ENCODE measurements around the gene ATP8A1. TPM values are rescaled to one million over a fixed set of nuclear protein-coding genes. Genes with fewer than 3 reads are reported as not detected.
A peak's percentile ranks its signal among the peaks of the same experiment; 100 is the strongest.

Gene ATP8A1
- total RNA-seq: 27.4 TPM
- polyA plus RNA-seq (ENCODE audit: insufficient read depth, low read depth, low replicate concordance): 4.6 TPM
- long read RNA-seq, donor 1, full-length matches to known transcripts: 3 of 3 reads
- long read RNA-seq, donor 1, partial matches to known transcripts: 0 of 3 reads
- long read RNA-seq, donor 1, other reads (novel, unspliced or antisense): 0 of 3 reads
- long read RNA-seq, donor 2, full-length matches to known transcripts: 1 of 1 reads
- long read RNA-seq, donor 2, partial matches to known transcripts: 0 of 1 reads
- long read RNA-seq, donor 2, other reads (novel, unspliced or antisense): 0 of 1 reads
- long read RNA-seq, donor 3, full-length matches to known transcripts: 3 of 3 reads
- long read RNA-seq, donor 3, partial matches to known transcripts: 0 of 3 reads
- long read RNA-seq, donor 3, other reads (novel, unspliced or antisense): 0 of 3 reads
- long read RNA-seq, donor 4, partial matches to known transcripts: 0 of 1 reads
- long read RNA-seq, donor 4, other reads (novel, unspliced or antisense): 0 of 1 reads
- long read RNA-seq, donor 5: 0 reads
- long read RNA-seq, donor 6: 0 reads
- long read RNA-seq, donor 7, full-length matches to known transcripts: 3 of 12 reads
- long read RNA-seq, donor 7, partial matches to known transcripts: 2 of 12 reads
- long read RNA-seq, donor 7, other reads (novel, unspliced or antisense): 7 of 12 reads
- long read RNA-seq, donor 8, full-length matches to known transcripts: 3 of 3 reads
- long read RNA-seq, donor 8, partial matches to known transcripts: 0 of 3 reads
- long read RNA-seq, donor 8, other reads (novel, unspliced or antisense): 0 of 3 reads
- long read RNA-seq, donor 9, full-length matches to known transcripts: 1 of 1 reads
- long read RNA-seq, donor 9, partial matches to known transcripts: 0 of 1 reads
- long read RNA-seq, donor 9, other reads (novel, unspliced or antisense): 0 of 1 reads
- long read RNA-seq, donor 10, full-length matches to known transcripts: 2 of 2 reads
- long read RNA-seq, donor 10, partial matches to known transcripts: 0 of 2 reads
- long read RNA-seq, donor 10, other reads (novel, unspliced or antisense): 0 of 2 reads

DNA sequence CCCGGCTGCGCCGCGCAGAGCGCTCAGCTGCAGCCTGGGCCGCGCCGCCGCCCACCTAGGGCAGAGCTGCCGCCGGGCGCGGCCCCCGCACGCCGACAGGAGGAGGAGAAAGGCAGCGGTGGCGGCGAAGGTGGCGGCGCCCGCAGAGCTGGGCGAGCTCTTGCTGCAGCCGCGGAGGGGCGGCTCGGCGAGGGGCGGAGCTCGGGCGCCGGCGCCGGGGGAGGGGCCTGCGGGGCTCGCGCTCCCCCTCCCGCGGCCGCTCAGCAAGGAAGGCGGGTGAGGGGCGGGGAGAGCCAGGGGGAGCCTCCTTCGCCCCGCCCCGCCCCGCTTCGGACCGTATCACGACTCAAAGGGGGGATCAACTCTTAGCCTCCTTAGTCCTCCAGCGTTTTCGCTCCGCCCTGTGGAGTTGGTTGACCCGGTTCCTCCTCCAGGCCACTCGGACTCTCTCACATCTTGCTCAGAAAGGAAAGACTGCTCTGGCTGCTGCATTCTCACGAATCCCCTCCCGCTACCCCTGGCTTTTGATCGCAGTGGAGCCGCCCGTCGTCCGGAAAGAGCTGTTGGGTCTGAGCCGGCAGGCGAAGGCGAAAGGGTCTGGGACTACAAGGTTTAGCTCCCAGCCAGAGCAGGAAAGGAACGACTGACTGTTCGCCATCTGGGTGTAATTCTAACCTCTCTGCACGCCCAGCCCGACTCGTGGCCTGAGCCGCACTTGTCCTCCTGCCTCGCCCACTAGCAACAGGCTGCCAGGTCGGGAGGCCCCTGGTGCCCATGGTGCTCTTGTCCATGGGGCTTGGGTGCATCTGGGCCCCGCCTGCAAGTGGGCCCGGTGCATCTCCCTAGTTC, at the start of gene ATP8A1:
Gene ATP8A1, minus strand, starts transcription at position 162 of the 849 bp plus-strand sequence. CDS start 232 bp downstream, outside the sequence.
- DNase-seq: peak; percentile 94 to 97 (median 96)
- H3K27ac ChIP-seq (ENCODE audit: low read depth in 2 of 2, low read length in 2 of 2): peak within 1 kb of the TSS; percentile 92 to 93
- intact Hi-C loops (cut with DNase I): no loop called here
- H3K4me3 ChIP-seq (ENCODE audit: low read length in 3 of 3): peak within 1 kb of the TSS; percentile 76 to 96 (median 89)
- H3K4me1 ChIP-seq (ENCODE audit: control insufficient read depth in 2 of 3, insufficient read depth in 2 of 3, low read depth in 1 of 3, low read length in 3 of 3): peaks cover 0 to 17% (median 3%) of the 10 kb centered on the region in 3 donors
- H3K27me3 ChIP-seq (ENCODE audit: control insufficient read depth, insufficient read depth, low read length): no peaks in the 10 kb centered on the region
- no peaks in the 10 kb centered on the region for H3K36me3 ChIP-seq (ENCODE audit: control insufficient read depth in 2 of 3, insufficient read depth in 3 of 3, low read length in 3 of 3)
- H3K9me3 ChIP-seq (ENCODE audit: control insufficient read depth in 2 of 3, insufficient read depth in 1 of 3, low read length in 3 of 3): no peaks in the 10 kb centered on the region
- peak within 1 kb of the TSS; percentile 56 to 93 (median 79) for H3K9ac ChIP-seq (ENCODE audit: low read length in 3 of 3)
- TF ChIP-seq CTCF (IDR thresholded peaks at IDR 0.05; ENCODE audit: borderline replicate concordance, extremely low read depth, insufficient read depth): peak; percentile 10
- no peak for FAIRE-seq

DNA sequence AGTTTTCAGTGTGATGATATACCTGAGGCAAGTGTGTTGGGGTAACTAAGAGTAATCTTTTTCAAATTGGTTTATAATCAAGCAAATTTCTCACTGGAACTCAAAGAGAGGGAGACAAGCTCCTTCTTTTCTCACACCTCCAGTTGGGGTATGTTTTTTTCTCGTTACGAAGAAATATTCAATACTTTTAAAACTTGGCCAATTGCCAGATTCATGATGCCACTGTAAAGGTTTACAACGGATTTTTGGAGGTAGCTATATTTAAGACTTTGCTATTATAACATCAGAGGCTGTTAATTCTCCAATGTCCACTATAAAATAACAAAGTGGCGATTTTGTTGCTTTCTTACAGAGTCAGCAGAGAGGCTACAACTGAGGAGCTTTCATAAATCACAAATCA, 49.2 kb upstream of the ATP8A1 start:
- no peak overlapping the region for H3K27ac ChIP-seq (ENCODE audit: low read depth in 2 of 2, low read length in 2 of 2)
- intact Hi-C loops (cut with DNase I): no loop called here
- H3K4me1 ChIP-seq (ENCODE audit: control insufficient read depth in 2 of 3, insufficient read depth in 2 of 3, low read depth in 1 of 3, low read length in 3 of 3): no peaks in the 10 kb centered on the region
- DNase-seq (no peak), FAIRE-seq (no peak)
- no peak for TF ChIP-seq CTCF (IDR thresholded peaks at IDR 0.05; ENCODE audit: borderline replicate concordance, extremely low read depth, insufficient read depth)
- no peak overlapping the region for H3K9ac ChIP-seq (ENCODE audit: low read length in 3 of 3)
- H3K9me3 ChIP-seq (ENCODE audit: control insufficient read depth in 2 of 3, insufficient read depth in 1 of 3, low read length in 3 of 3): no peaks in the 10 kb centered on the region
- H3K27me3 ChIP-seq (ENCODE audit: control insufficient read depth, insufficient read depth, low read length): no peaks in the 10 kb centered on the region
- H3K4me3 ChIP-seq (ENCODE audit: low read length in 3 of 3): no peak overlapping the region
- H3K36me3 ChIP-seq (ENCODE audit: control insufficient read depth in 2 of 3, insufficient read depth in 3 of 3, low read length in 3 of 3): no peaks in the 10 kb centered on the region

- intact Hi-C loops (cut with DNase I): no loop called here
- no peak overlapping the region for H3K9ac ChIP-seq (ENCODE audit: low read length in 3 of 3)
- no peak for FAIRE-seq
Observed at GRCh38 chr4:42703813-42704212, 46.9 kb upstream of the ATP8A1 start.

More at GRCh38 chr4:42703813-42704212, 46.9 kb upstream of the ATP8A1 start:
- Histone ChIP-seq H3K27ac (ENCODE audit: low read depth in 2 of 2, low read length in 2 of 2) (no peak overlapping the region), H3K4me1 (ENCODE audit: control insufficient read depth in 2 of 3, insufficient read depth in 2 of 3, low read depth in 1 of 3, low read length in 3 of 3) (no peaks in the 10 kb centered on the region), H3K9me3 (ENCODE audit: control insufficient read depth in 2 of 3, insufficient read depth in 1 of 3, low read length in 3 of 3) (no peaks in the 10 kb centered on the region), H3K27me3 (ENCODE audit: control insufficient read depth, insufficient read depth, low read length) (no peaks in the 10 kb centered on the region), H3K36me3 (ENCODE audit: control insufficient read depth in 2 of 3, insufficient read depth in 3 of 3, low read length in 3 of 3) (no peaks in the 10 kb centered on the region), H3K4me3 (ENCODE audit: low read length in 3 of 3) (no peak overlapping the region)
- no peak for TF ChIP-seq CTCF (IDR thresholded peaks at IDR 0.05; ENCODE audit: borderline replicate concordance, extremely low read depth, insufficient read depth)
- DNase-seq: no peak
